ENCODE measurements around the gene PRDM10.

DNA sequence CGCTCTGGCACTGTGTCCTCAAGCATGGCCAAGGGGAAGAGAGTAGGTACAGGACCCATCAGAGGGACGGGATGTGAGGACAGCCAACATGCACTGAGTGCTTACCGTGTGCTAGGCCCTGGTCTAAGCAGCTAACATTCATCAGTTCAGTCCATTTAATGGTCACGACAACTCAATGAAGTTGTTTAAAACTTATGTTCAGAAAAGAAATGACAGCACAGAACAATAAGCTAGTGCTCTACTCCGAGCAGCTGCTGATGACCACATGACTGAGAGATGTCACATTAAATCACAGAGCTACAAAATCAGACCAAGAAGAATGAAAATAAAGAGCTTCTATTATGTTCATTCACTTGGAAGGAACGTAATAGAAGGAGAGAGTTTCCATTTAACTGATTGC is 26.3 kb downstream of the PRDM10 start:
- TF ChIP-seq, protein P1, sequence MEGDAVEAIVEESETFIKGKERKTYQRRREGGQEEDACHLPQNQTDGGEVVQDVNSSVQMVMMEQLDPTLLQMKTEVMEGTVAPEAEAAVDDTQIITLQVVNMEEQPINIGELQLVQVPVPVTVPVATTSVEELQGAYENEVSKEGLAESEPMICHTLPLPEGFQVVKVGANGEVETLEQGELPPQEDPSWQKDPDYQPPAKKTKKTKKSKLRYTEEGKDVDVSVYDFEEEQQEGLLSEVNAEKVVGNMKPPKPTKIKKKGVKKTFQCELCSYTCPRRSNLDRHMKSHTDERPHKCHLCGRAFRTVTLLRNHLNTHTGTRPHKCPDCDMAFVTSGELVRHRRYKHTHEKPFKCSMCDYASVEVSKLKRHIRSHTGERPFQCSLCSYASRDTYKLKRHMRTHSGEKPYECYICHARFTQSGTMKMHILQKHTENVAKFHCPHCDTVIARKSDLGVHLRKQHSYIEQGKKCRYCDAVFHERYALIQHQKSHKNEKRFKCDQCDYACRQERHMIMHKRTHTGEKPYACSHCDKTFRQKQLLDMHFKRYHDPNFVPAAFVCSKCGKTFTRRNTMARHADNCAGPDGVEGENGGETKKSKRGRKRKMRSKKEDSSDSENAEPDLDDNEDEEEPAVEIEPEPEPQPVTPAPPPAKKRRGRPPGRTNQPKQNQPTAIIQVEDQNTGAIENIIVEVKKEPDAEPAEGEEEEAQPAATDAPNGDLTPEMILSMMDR (conservative IDR thresholded peaks at IDR 0.05; ENCODE audit: low read depth, low read length) = no peak
- no peak for TF ChIP-seq EZH2 (IDR thresholded peaks at IDR 0.05; ENCODE audit: borderline replicate concordance, low read depth, low read length, poor library complexity, severe bottlenecking)

Data from A673 (cell line).